Activated T-helper 1 cell treated with anti-CD3 and anti-CD28 coated beads, Interleukin-12 subunit alpha, Interleukin-12 subunit beta, Interleukin-2, Interleukin-4 antibody, amounts not matched to agents 30 ng/mL and 10 ng/mL and 1 ng/mL, durations not matched to agents 14 hours and 24 hours and 36 hours (primary cell): ENCODE results near the gene A2ML1. TPM values are rescaled to one million over a fixed set of nuclear protein-coding genes. Genes with fewer than 3 reads are reported as not detected.

Experiments
- DNase-seq: peaks from one replicate; pipeline ENCODE4 v3.0.0; 2021; ENCODE audit warnings: low spot score
- H3K27ac Mint-ChIP-seq: one replicate; pipeline ENCODE4 v1.8.0; 2021; ENCODE audit warnings: mild to moderate bottlenecking, mixed read lengths
- H3K27me3 Mint-ChIP-seq: one replicate; pipeline ENCODE4 v1.8.0; 2022; ENCODE audit warnings: mild to moderate bottlenecking, moderate library complexity, mixed read lengths; ENCODE audit not compliant: insufficient read depth
- H3K36me3 Mint-ChIP-seq: one replicate; pipeline ENCODE4 v1.8.0; 2021; ENCODE audit warnings: low read depth, mixed read lengths
- H3K4me1 Mint-ChIP-seq: one replicate; pipeline ENCODE4 v1.8.0; 2021; ENCODE audit warnings: low read depth, mixed read lengths
- H3K4me3 Mint-ChIP-seq: one replicate; pipeline ENCODE4 v1.8.0; 2021; ENCODE audit warnings: mild to moderate bottlenecking, moderate library complexity, mixed read lengths
- H3K9me3 Mint-ChIP-seq: one replicate; pipeline ENCODE4 v1.8.0; 2021; ENCODE audit warnings: mixed read lengths
- intact Hi-C: fragments of 100-400 bp; cut with micrococcal nuclease; formaldehyde crosslinking; loops from one replicate; pipeline ENCODE4 v1.15.1; 2024
- total RNA-seq: library from RNA; stranded (reverse); gene quantifications from 2 replicates; pipeline ENCODE4 v1.2.3, GENCODE V29; 2022

A2ML1 gene
- total RNA-seq, 1 donor from 2014 or later: not detected

DNA sequence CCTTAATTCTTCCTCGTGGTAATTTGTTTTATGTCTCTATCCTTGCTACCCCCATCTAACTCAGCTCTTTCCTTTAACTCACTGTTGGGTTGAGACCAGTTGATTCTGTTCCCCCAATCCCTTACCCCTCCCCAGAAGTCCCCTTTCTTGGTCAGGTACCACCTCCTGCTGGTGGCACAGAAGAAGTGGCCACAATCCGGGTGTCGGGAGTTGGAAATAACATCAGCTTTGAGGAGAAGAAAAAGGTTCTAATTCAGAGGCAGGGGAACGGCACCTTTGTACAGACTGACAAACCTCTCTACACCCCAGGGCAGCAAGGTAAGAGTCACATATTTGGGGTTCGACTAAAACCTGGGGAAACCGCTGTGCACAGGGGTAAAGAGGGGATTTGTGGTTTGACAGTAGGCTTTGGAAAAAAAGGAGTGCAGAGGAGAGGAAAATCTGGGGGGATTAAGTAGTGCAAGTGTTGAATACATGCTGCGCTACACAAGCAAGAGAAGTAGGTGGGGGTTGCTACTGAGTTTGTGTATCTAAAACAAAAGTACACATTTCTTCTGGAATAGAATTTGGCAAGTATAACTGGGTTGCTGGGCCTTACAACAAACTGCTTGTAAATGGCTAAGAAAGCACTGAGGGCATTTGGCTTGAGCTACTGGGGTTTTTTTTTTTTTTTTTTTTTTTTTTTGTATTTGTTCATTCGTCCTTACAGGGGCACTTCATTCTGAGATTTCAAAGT, 1.3 kb downstream of the A2ML1 start:
- DNase-seq: no peak
- Mint-ChIP-seq H3K4me3 (no peak overlapping the region), H3K9me3 (no peaks in the 10 kb centered on the region), H3K27ac (no peak overlapping the region), H3K36me3 (no peaks in the 10 kb centered on the region), H3K27me3 (peaks cover 5% of the 10 kb centered on the region), H3K4me1 (peaks cover 5% of the 10 kb centered on the region)
- intact Hi-C loops: no loop called here

DNA sequence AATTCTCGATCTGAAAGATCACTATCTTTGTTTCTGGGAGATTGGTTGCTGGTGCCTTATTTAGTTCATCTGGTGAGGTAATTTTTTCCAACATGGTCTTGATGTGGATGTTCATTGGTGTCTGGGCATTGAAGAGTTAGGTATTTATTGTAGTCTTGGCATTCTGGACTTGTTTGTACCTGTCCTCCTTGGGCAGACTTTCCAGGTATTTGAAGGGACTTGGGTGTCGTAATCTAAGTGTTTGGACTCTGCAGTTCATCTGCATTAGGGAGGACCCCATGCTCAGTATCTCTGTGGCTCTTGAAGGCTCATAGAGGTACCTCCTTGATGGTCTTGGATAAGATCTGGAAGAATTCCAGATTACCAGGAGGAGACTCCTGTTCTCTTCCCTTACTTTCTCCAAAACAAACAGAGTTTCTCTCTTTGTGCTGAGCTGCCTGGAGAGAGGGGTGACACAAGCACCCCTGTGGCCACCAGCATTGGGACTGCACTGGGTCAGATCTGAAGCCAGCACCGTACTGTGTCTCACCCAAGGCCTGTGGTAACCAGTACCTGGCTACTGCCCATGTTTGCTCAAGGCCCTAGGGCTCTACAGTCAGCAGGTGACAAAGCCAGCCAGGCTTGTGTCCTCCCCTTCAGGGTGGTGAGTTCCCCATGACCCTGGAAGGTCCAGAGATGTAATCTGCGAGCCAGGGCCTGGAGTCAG, 5.3 kb downstream of the A2ML1 start:
- Mint-ChIP-seq H3K27me3 (peaks cover 8% of the 10 kb centered on the region), H3K4me3 (no peak overlapping the region), H3K9me3 (no peaks in the 10 kb centered on the region), H3K27ac (no peak overlapping the region), H3K36me3 (no peaks in the 10 kb centered on the region), H3K4me1 (peaks cover 5% of the 10 kb centered on the region)
- no peak for DNase-seq
- intact Hi-C loops: no loop called here

DNA sequence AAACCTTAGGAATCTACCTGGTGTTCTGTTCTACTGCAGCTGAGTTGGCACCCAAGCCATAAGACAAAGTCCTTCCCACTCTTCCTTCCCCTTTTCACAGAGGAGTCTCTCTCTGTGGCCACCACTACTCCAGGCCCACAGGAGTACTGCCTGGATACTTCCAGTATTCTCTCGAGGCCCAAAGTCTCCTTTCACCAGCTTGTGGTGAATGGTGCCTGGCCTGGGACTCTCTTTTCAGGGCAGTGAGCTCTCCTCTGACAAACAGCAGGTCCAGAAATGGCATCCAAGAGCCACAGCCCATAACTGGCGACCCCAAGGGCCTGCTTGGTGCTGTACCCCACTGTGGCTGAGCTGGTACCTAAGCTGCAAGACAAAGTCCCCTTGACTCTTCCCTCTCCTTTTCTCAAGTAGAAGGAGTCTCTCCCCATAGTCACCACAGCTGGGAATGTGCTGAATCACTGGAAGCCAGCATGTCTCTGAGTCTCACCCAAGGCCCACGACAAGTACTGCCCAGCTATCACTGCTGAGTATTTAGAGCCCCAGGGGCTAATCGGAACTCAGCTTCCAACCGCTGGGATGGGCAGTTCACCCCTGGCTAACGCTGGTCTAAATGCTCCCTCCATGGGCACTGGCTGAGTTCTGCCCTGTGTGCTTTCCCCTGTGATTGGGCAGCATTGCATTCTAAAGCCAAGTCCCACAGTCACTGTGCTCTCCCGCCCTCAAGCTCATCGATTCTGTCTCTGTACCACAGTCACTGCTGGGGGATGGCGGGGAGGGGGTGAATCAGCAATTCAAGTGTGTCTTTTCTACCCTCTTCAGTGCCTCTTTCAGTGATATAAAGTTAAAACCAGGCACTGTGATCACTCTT, 6.1 kb downstream of the A2ML1 start:
- Mint-ChIP-seq H3K4me3 (no peak overlapping the region), H3K9me3 (no peaks in the 10 kb centered on the region), H3K4me1 (peaks cover 5% of the 10 kb centered on the region), H3K36me3 (no peaks in the 10 kb centered on the region), H3K27me3 (peaks cover 8% of the 10 kb centered on the region), H3K27ac (no peak overlapping the region)
- intact Hi-C loops: no loop called here
- DNase-seq: no peak

DNA sequence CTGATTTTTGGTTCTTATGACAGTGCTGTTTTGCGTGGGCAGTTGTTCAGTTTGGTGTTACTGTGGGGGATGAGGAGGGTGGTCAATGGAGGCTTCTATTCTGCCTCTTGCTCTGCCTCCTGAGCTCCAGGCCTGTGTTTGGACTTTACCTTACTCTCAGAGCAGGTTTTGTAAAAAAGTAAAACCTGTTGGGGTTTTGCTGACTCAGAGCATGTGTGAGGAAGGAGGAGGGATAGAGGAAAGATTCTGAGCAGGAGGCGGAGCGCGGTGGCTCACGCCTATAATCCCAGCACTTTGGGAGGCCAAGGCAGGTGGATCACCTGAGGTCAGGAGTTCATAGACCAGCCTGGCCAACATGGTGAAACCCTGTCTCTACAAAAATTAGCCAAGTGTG, 6.7 kb downstream of the A2ML1 start:
- Mint-ChIP-seq H3K4me3 (no peak overlapping the region), H3K36me3 (no peaks in the 10 kb centered on the region), H3K27ac (no peak overlapping the region), H3K9me3 (no peaks in the 10 kb centered on the region), H3K27me3 (peaks cover 8% of the 10 kb centered on the region), H3K4me1 (peaks cover 5% of the 10 kb centered on the region)
- DNase-seq: no peak
- intact Hi-C loops: no loop called here

DNA sequence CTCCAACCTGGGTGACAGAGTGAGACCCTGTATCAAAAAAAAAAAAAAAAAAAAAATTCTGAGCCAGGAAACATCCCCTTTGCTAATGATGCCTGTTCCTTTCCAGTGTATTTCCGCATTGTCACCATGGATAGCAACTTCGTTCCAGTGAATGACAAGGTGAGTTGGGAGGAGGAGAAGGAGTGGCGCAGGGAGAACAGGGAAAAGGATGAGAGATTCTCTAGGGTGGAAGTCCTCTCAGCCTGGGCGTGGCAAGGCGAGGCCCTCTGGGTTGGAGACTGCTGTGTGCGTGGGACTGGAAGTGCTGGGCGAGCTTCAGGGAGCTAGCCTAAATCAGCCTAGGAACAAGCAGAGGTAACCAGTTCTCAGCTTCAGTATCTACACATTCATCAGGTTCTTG, 7.2 kb downstream of the A2ML1 start:
- no peak for DNase-seq
- Mint-ChIP-seq H3K4me1 (peaks cover 5% of the 10 kb centered on the region), H3K9me3 (no peaks in the 10 kb centered on the region), H3K4me3 (no peak overlapping the region), H3K27me3 (peaks cover 8% of the 10 kb centered on the region), H3K27ac (no peak overlapping the region), H3K36me3 (no peaks in the 10 kb centered on the region)
- intact Hi-C loops: no loop called here

DNA sequence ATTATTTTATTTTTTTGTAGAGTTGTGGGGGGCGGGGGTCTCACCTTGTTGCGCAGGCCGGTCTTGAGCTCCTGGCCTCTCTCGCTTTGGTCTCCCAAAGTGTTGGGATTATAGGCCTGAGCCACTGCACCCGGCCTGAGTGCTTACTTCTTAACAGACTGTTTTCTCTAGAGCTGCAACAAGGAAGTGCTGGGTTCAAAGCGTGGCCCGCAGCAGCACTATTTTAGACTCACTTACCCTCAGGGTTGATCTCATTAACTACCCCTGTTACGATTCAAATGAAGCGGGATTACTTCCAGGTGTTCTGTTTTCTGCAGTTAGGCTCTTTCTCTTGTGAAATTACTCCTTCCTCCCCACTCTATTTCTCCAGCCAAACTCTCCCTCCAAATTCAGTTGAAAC, 8.7 kb downstream of the A2ML1 start:
- Mint-ChIP-seq H3K27me3 (peaks cover 4% of the 10 kb centered on the region), H3K36me3 (no peaks in the 10 kb centered on the region), H3K27ac (no peak overlapping the region), H3K4me3 (no peak overlapping the region), H3K9me3 (no peaks in the 10 kb centered on the region), H3K4me1 (peaks cover 5% of the 10 kb centered on the region)
- intact Hi-C loops: no loop called here
- no peak for DNase-seq

DNA sequence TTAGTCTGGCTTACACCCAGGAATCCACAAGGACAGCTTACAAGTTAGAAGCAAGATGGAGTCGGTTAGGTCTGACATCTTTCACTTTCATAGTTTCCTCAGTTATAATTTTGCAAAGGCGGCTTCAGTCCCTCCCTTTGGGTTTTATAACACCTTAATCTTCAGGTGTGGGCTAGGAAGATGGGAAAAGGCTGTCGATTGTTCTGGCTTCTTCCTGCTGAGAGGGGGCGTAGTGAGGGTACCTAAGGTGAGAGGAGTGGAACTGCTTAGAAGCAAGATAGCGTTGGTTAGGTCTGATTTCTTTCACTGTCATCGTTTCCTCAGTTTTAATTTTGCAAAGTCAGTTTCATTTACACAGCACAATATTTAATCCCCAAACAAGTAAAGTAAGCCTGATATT, 10.1 kb downstream of the A2ML1 start:
- H3K4me3 Mint-ChIP-seq: no peak overlapping the region
- H3K9me3 Mint-ChIP-seq: no peaks in the 10 kb centered on the region
- DNase-seq: no peak
- peaks cover 2% of the 10 kb centered on the region for H3K4me1 Mint-ChIP-seq
- peaks cover 3% of the 10 kb centered on the region for H3K27me3 Mint-ChIP-seq
- no peak overlapping the region for H3K27ac Mint-ChIP-seq
- no peaks in the 10 kb centered on the region for H3K36me3 Mint-ChIP-seq
- intact Hi-C loops: no loop called here

DNA sequence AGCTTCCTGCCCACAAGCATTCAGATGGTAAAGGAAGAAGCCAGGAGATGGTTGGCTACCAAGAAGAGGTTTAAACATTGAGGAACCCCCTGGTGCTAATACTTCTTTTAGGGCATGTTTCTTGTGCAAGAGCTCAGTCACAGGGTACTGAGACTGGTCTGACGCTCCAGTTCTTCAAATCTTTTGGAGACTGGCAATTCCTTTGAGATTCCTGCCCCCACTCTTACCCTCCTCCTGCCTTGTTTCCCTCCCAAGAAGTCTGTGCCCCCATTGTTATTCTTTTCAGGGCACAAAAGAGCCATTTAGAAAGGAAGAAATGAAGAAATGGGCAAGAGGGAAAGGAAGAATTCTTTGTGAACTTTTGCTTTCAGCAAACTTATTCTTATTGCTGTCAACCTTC, 11.8 kb downstream of the A2ML1 start:
- H3K36me3 Mint-ChIP-seq: no peaks in the 10 kb centered on the region
- intact Hi-C loops: no loop called here
- no peaks in the 10 kb centered on the region for H3K4me1 Mint-ChIP-seq
- no peak overlapping the region for H3K4me3 Mint-ChIP-seq
- no peaks in the 10 kb centered on the region for H3K9me3 Mint-ChIP-seq
- no peaks in the 10 kb centered on the region for H3K27me3 Mint-ChIP-seq
- DNase-seq: no peak
- no peak overlapping the region for H3K27ac Mint-ChIP-seq

DNA sequence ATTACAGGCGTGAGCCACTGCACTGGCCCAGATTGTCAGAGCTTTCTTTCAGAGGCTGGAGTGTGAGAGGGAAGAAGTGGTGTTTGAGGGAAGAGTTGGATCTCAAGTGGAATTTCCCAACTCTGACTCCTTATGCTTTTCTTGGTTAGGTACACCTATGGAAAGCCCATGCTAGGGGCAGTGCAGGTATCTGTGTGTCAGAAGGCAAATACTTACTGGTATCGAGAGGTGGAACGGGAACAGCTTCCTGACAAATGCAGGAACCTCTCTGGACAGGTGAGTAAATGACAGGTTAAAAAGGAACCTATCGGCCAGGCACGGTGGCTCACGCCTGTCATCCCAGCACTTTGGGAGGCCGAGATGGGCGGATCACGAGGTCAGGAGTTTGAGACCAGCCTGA, 14.9 kb downstream of the A2ML1 start:
- Mint-ChIP-seq H3K4me1 (no peaks in the 10 kb centered on the region), H3K9me3 (no peaks in the 10 kb centered on the region), H3K27me3 (no peaks in the 10 kb centered on the region), H3K27ac (no peak overlapping the region), H3K4me3 (no peak overlapping the region), H3K36me3 (no peaks in the 10 kb centered on the region)
- no peak for DNase-seq
- intact Hi-C loops: no loop called here

DNA sequence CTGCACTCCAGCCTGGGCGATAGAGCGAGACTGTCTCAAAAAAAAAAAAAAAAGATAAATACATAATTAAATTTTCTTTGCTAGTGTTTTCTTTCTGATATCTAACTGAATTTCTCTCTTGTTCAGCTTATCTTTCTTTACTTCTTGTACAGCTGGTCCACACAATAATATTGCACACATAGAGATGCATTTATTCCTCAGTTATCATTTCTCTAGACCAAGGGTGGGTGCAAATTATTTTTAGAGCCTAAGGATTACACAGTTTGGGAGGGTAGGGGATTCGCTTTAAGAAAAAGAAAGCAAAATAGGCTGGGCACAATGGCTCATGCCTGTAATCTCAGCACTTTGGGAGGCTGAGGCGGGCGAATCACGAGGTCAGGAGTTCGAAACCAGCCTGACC, 17.9 kb downstream of the A2ML1 start:
- Mint-ChIP-seq H3K27ac (no peak overlapping the region), H3K27me3 (no peaks in the 10 kb centered on the region), H3K4me1 (no peaks in the 10 kb centered on the region)

DNA sequence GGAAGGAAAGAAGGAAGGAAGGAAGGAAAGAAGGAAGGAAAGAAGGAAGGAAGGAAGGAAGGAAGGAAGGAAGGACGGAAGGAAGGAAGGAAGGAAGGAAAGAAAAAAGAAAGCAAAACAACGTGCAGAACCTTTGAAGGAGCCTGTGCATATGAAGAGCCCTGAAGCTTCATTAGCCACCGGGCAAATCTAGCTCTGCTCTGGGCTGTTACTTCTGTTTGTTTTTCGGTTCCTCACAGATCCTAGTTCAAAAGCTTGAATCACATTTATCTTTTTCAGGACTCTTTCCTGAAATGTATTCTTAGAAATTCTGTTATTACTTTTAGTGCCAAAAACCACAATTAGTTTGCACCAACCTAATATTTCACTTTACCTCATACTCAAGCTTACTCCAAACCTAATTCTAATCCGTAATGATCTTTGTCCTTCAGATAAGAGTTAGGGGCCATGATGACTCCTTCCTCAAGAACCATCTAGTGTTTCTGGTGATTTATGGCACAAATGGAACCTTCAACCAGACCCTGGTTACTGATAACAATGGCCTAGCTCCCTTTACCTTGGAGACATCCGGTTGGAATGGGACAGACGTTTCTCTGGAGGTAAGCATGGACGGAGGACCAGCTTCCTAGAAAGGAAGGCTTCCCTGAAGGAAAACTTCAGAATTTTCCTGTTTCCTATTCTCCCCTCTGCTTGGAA, 18.7 kb downstream of the A2ML1 start:
- intact Hi-C loops: no loop called here
- Mint-ChIP-seq H3K36me3 (no peaks in the 10 kb centered on the region), H3K27ac (no peak overlapping the region), H3K4me3 (no peak overlapping the region), H3K27me3 (no peaks in the 10 kb centered on the region), H3K4me1 (no peaks in the 10 kb centered on the region), H3K9me3 (no peaks in the 10 kb centered on the region)
- no peak for DNase-seq

More for the DNA sequence above, 17.9 kb downstream of the A2ML1 start:
- intact Hi-C loops: no loop called here
- no peaks in the 10 kb centered on the region for H3K9me3 Mint-ChIP-seq
- H3K4me3 Mint-ChIP-seq: no peak overlapping the region
- no peaks in the 10 kb centered on the region for H3K36me3 Mint-ChIP-seq
- no peak for DNase-seq

DNA sequence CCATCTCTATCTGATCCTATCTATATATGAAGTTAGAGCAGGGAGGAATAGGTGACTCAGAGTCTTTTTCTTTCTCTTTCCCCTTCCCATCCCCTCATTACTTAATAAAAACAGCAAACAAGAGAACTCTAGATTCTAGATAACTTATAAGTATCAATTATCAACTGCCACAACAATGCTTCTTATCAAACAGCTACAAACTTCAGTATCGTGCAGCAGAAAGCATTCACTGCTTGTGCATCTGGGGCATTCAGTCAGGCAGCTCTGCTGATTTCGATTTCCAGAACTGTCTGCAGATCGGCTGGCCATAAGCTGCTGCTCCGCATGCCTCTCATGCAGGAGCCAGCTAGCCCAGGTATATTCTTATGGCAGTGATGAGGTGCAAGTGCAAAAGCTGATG, 19.4 kb downstream of the A2ML1 start:
- Mint-ChIP-seq H3K27ac (no peak overlapping the region), H3K9me3 (no peaks in the 10 kb centered on the region), H3K4me3 (no peak overlapping the region), H3K36me3 (no peaks in the 10 kb centered on the region), H3K27me3 (no peaks in the 10 kb centered on the region), H3K4me1 (no peaks in the 10 kb centered on the region)
- no peak for DNase-seq
- intact Hi-C loops: no loop called here
